HG03457 (cell line): Measurements from ENCODE around the gene DYNC2H1.

Experiments
- ATAC-seq: cut with Tn5 transposase; IDR thresholded peaks from one replicate; pipeline ENCODE4 v1.9.1; 2021; ENCODE audit warnings: moderate number of reproducible peaks; ENCODE audit not compliant: unreplicated experiment

DYNC2H1 gene

GRCh38 chr11:103436131-103436770 is 327.0 kb downstream of the DYNC2H1 start:
- ATAC-seq = no peak

- ATAC-seq = no peak
Observed at GRCh38 chr11:103441021-103441420, 331.8 kb downstream of the DYNC2H1 start.

GRCh38 chr11:103448966-103449365 is 339.7 kb downstream of the DYNC2H1 start:
- no peak for ATAC-seq

- no peak for ATAC-seq
Observed at GRCh38 chr11:103450241-103450640, 341.0 kb downstream of the DYNC2H1 start.

GRCh38 chr11:103453126-103453525 is 343.9 kb downstream of the DYNC2H1 start:
- no peak for ATAC-seq

- ATAC-seq = no peak
Observed at GRCh38 chr11:103453915-103454709, 344.9 kb downstream of the DYNC2H1 start.

GRCh38 chr11:103464420-103464819 is 355.2 kb downstream of the DYNC2H1 start:
- no peak for ATAC-seq

- no peak for ATAC-seq
Observed at GRCh38 chr11:103465555-103466140, 356.4 kb downstream of the DYNC2H1 start.

GRCh38 chr11:103471546-103471945 is 362.3 kb downstream of the DYNC2H1 start:
- no peak for ATAC-seq

GRCh38 chr11:103476874-103477273 is 367.6 kb downstream of the DYNC2H1 start:
- ATAC-seq = no peak

GRCh38 chr11:103480421-103480820 is 371.2 kb downstream of the DYNC2H1 start:
- no peak for ATAC-seq

GRCh38 chr11:103483996-103484395 is 374.8 kb downstream of the DYNC2H1 start:
- no peak for ATAC-seq

- no peak for ATAC-seq
Observed at GRCh38 chr11:103484545-103484944, 375.3 kb downstream of the DYNC2H1 start.

- no peak for ATAC-seq
Observed at GRCh38 chr11:103486604-103487003, 377.4 kb downstream of the DYNC2H1 start.

GRCh38 chr11:103487113-103487512 is 377.9 kb downstream of the DYNC2H1 start:
- no peak for ATAC-seq

- no peak for ATAC-seq
Observed at GRCh38 chr11:103488031-103488461, 378.8 kb downstream of the DYNC2H1 start.

GRCh38 chr11:103488579-103488978 is 379.4 kb downstream of the DYNC2H1 start:
- no peak for ATAC-seq

- no peak for ATAC-seq
Observed at GRCh38 chr11:103491777-103492176, 382.6 kb downstream of the DYNC2H1 start.

- no peak for ATAC-seq
Observed at GRCh38 chr11:103494491-103494890, 385.3 kb downstream of the DYNC2H1 start.

- ATAC-seq = no peak
Observed at GRCh38 chr11:103497268-103497667, 388.0 kb downstream of the DYNC2H1 start.

GRCh38 chr11:103499710-103500340 is 390.6 kb downstream of the DYNC2H1 start:
- ATAC-seq = no peak
